Tibial artery (tissue), 4 donors: ENCODE measurements around the gene METTL24.
"Not testable (repeated sequence)": the region's sequence is repeated elsewhere in the genome, so short reads cannot be mapped to it uniquely, and the experiment has no call there.

ENCODE experiments used
- DNase-seq, 2 donors: peaks; one replicate each; pipeline ENCODE4 v3.0.0-alpha.2; 2019
- H3K27ac ChIP-seq, 2 donors: fragments of 200-600 bp; sonication (generic) in 1 of 2; 1 replicate in 1 of 2; 2 replicates in 1 of 2; pipeline ENCODE4 v1.5.1; 2018 to 2019; ENCODE audit warnings: mild to moderate bottlenecking in 1 of 2
- H3K27me3 ChIP-seq, 2 donors: fragments of 200-600 bp; sonication (generic) in 1 of 2; one replicate each; pipeline versions ENCODE4 v1.5.1 to v1.6.0; 2016 to 2019
- H3K36me3 ChIP-seq, 3 donors: fragments of 200-600 bp; sonication (generic) in 2 of 3; one replicate each; pipeline ENCODE4 v1.5.1; 2016 to 2019; ENCODE audit warnings: mild to moderate bottlenecking in 2 of 3
- H3K4me1 ChIP-seq, 4 donors: fragments of 200-600 bp; sonication (generic) in 2 of 4; 1 replicate in 3 of 4; 2 replicates in 1 of 4; pipeline ENCODE4 v1.5.1; 2016 to 2019
- H3K4me3 ChIP-seq, 2 donors: fragments of 200-600 bp; sonication (generic) in 1 of 2; 1 replicate in 1 of 2; 2 replicates in 1 of 2; pipeline ENCODE4 v1.5.1; 2018 to 2019; ENCODE audit warnings: mild to moderate bottlenecking in 2 of 2
- H3K9me3 ChIP-seq, 3 donors: fragments of 200-600 bp; sonication (generic) in 1 of 3; one replicate each; pipeline ENCODE4 v1.5.1; 2016 to 2019
- intact Hi-C: fragments of 100-400 bp; cut with DNase I; formaldehyde crosslinking; loops from one replicate; pipeline ENCODE4 v1.15.0; 2023; ENCODE audit warnings: low total_unique reads
- TF ChIP-seq, protein P1 (sequence below), 2 experiments: fragments of 200-600 bp in 1 of 2; fragments of 450-650 bp in 1 of 2; IDR thresholded peaks; one replicate each; pipeline ENCODE4 v1.5.1; 2017 to 2019; ENCODE audit warnings: antibody characterized with exemption in 2 of 2, mild to moderate bottlenecking in 1 of 2, moderate library complexity in 1 of 2

Gene METTL24

DNA sequence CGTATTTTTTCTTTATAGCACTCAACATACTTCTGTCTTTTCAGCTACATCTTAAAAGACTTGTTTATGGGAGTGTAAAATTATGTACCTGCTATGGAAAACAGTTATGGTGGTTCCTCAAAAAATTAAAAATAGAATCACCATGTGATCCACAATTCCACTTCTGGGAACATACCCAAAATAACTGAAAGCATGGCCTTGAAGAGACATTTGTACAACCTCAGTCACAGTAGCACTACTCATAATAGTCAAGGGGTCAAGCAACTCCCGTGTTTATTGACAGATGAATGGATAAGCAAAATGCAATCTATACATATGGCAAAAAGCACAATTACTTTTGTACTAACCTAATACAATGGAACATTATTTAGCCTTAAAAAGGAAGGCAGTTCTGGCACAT, 74.5 kb downstream of the METTL24 start:
- Histone ChIP-seq H3K9me3 (no peaks in the 10 kb centered on the region), H3K36me3 (no peaks in the 10 kb centered on the region), H3K4me1 (peaks cover 0 to 28% (median 6%) of the 10 kb centered on the region in 4 donors), H3K27me3 (no peaks in the 10 kb centered on the region), H3K27ac (peak overlapping the region in 1 of 2 donors; percentile 8), H3K4me3 (no peak overlapping the region)
- TF ChIP-seq, protein P1, sequence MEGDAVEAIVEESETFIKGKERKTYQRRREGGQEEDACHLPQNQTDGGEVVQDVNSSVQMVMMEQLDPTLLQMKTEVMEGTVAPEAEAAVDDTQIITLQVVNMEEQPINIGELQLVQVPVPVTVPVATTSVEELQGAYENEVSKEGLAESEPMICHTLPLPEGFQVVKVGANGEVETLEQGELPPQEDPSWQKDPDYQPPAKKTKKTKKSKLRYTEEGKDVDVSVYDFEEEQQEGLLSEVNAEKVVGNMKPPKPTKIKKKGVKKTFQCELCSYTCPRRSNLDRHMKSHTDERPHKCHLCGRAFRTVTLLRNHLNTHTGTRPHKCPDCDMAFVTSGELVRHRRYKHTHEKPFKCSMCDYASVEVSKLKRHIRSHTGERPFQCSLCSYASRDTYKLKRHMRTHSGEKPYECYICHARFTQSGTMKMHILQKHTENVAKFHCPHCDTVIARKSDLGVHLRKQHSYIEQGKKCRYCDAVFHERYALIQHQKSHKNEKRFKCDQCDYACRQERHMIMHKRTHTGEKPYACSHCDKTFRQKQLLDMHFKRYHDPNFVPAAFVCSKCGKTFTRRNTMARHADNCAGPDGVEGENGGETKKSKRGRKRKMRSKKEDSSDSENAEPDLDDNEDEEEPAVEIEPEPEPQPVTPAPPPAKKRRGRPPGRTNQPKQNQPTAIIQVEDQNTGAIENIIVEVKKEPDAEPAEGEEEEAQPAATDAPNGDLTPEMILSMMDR (IDR thresholded peaks at IDR 0.05), result no peak
- DNase-seq, result no peak
- intact Hi-C loops, result no loop called here

DNA sequence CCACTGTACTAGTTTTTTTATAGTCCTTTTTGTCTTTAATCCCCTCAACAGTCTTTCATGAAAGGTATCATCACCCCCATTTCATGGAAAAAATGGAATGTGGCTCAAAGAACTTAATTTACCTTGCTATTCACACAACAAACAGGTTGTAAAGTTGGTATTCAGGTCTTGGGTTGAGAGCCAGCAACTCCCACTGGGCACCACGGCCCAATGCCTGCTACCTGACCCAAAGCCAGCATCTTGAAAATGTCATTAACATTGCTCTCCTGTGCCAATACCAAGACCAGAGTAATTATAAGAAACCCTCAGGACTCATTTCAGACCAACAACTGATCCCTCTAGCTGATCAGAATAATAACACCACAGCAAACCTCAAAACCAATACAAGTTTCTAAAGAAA, 75.7 kb downstream of the METTL24 start:
- TF ChIP-seq, protein P1 (IDR thresholded peaks at IDR 0.05), result no peak
- no peaks in the 10 kb centered on the region for H3K27me3 ChIP-seq
- H3K4me1 ChIP-seq, result peaks cover 0 to 30% (median 6%) of the 10 kb centered on the region in 4 donors
- DNase-seq, result no peak
- no peak overlapping the region for H3K4me3 ChIP-seq
- no peaks in the 10 kb centered on the region for H3K36me3 ChIP-seq
- no peak overlapping the region for H3K27ac ChIP-seq
- intact Hi-C loops, result no loop called here
- H3K9me3 ChIP-seq, result no peaks in the 10 kb centered on the region

DNA sequence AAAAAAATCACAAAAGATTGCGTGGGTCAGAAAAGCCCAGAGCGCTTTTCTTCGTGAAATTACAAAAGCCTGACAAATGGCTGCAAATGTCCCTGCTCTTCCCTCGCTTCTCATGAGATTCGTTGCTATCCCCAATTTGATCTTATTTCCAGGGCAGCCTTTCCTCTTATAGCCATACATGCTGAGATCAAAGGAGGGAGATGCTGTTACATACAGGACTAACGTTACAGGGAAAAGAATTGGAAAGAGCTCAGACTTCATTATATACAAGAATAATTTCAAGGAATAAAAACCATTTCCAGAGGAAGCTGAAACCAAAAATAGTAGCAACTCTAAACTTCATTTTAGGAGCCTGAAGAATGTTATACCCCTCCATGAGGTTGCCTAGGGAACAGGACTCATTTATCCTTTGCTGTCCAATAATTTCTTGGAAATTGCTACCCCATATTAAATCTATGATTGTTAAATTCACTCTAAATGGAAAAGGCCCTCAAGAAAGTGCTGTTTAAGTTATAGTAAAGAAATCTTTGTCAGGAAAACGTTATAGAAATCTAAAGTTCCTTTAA, 81.0 kb downstream of the METTL24 start:
- peaks cover 0 to 6% (median 5%) of the 10 kb centered on the region in 3 donors for H3K36me3 ChIP-seq
- TF ChIP-seq, protein P1 (IDR thresholded peaks at IDR 0.05), result no peak
- no peaks in the 10 kb centered on the region for H3K9me3 ChIP-seq
- no peak for DNase-seq
- no peak overlapping the region for H3K4me3 ChIP-seq
- no peaks in the 10 kb centered on the region for H3K27me3 ChIP-seq
- H3K27ac ChIP-seq, result no peak overlapping the region
- intact Hi-C loops, result no loop called here
- peaks cover 0 to 7% (median 0%) of the 10 kb centered on the region in 4 donors for H3K4me1 ChIP-seq

DNA sequence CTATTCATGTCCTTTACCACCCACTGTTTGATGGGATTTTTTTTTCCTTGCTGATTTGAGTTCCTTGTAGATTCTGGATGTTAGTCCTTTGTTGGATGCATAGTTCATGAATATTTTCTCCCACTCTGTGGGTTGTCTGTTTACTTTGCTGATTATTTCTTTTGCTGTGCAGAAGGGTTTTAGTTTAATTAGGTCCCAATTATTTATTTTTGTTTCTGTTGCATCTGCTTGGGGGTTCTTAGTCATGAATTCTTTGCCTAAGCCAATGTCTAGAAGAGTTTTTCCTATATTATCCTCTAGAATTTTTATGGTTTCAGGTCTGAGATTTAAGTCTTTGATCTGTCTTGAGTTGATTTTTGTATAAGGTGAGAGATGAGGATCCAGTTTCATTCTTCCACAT, 85.4 kb downstream of the METTL24 start:
- DNase-seq, H3K4me1 ChIP-seq, H3K27ac ChIP-seq, H3K4me3 ChIP-seq, intact Hi-C loops, H3K9me3 ChIP-seq, H3K27me3 ChIP-seq, H3K36me3 ChIP-seq: not testable (repeated sequence)

DNA sequence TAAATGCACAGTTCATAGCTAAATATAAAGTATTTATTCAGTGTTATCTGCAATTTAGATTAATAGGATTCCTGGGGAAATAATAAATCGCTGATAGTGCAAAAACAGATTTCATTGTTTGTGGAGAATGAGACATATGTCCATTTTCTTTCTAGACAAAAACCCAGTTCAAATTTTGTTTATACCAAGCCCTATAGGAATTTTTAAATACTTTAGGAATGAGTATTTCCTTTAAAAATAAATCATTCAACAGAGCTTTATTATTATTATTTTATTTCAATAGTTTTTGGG, 86.5 kb downstream of the METTL24 start:
- no peak overlapping the region for H3K27ac ChIP-seq
- DNase-seq, result no peak
- TF ChIP-seq, protein P1 (IDR thresholded peaks at IDR 0.05), result no peak
- no peaks in the 10 kb centered on the region for H3K27me3 ChIP-seq
- H3K4me1 ChIP-seq, result no peaks in the 10 kb centered on the region
- no peak overlapping the region for H3K4me3 ChIP-seq
- intact Hi-C loops, result no loop called here
- peaks cover 0 to 6% (median 5%) of the 10 kb centered on the region in 3 donors for H3K36me3 ChIP-seq
- no peaks in the 10 kb centered on the region for H3K9me3 ChIP-seq

DNA sequence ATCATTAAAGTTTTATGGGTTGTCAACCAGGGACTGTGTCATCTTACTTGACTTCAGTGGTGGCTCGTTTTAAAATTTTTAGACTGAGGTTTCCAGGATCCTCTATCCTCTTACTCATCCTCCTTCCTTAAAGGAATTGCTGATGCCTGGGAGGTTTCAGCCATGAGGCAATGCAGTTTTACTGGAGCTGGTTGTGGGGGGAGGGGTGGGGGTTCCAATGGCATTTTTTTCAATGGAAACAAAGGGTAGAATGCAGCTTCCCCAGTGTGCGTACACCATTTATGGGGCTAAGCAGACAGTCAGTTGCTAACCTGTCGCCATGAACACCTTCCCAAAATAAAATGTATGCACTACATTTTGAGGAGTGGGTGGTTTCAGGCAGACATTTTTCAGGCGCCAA, 88.0 kb downstream of the METTL24 start:
- peaks cover 0 to 10% (median 0%) of the 10 kb centered on the region in 3 donors for H3K36me3 ChIP-seq
- no peaks in the 10 kb centered on the region for H3K9me3 ChIP-seq
- TF ChIP-seq, protein P1 (IDR thresholded peaks at IDR 0.05), result no peak
- intact Hi-C loops, result no loop called here
- H3K4me3 ChIP-seq, result no peak overlapping the region
- no peaks in the 10 kb centered on the region for H3K27me3 ChIP-seq
- DNase-seq, result no peak
- no peak overlapping the region for H3K27ac ChIP-seq
- H3K4me1 ChIP-seq, result no peaks in the 10 kb centered on the region
